ENCODE measurements around the gene PBLD. TPM values are rescaled to one million over a fixed set of nuclear protein-coding genes. Genes with fewer than 3 reads are reported as not detected.
A peak's percentile ranks its signal among the peaks of the same experiment; 100 is the strongest.

PBLD gene
- total RNA-seq, 1 experiment from 2014 or later: 2.4 TPM

DNA sequence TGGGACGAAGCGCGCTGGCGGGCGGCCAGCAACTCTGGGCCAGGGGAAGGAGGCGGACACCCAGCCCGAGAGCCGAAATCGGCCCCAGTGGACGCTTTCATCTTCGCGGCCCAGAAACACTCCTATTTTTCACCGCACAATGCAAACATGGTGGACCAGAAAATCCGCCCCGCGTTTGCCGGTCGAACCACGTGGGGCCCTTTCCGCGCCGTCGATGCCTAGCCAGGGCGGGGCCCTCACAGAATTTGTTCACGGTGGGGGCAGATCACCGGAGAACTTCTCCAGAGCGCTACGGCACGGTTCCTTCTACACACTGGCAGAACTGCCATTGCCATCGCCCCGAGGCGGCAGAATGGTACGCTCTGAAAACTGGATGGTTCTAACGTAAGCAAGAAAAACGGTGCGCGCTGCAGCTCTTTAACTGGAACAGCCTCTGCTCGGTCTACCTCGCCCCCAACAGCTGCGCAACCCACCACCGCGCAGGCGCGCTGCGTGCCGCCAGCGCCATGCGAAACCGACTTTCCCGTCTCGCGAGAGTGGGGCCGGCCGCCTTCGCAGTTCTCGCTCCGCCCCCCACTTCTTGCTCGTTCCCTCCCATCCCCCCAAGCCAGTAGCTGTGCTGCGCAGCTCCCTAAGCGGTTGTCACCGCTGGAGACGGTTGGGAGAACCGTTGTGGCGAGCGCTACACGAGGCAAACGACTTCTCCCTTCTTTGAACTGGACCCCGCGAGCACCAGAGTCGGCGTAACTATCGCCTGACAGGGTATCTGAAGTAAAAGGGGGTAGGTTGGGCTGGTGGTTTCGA is 1.1 kb downstream of the PBLD start, which contains the start of gene HNRNPH3 (continued):
- TF ChIP-seq, protein P1, sequence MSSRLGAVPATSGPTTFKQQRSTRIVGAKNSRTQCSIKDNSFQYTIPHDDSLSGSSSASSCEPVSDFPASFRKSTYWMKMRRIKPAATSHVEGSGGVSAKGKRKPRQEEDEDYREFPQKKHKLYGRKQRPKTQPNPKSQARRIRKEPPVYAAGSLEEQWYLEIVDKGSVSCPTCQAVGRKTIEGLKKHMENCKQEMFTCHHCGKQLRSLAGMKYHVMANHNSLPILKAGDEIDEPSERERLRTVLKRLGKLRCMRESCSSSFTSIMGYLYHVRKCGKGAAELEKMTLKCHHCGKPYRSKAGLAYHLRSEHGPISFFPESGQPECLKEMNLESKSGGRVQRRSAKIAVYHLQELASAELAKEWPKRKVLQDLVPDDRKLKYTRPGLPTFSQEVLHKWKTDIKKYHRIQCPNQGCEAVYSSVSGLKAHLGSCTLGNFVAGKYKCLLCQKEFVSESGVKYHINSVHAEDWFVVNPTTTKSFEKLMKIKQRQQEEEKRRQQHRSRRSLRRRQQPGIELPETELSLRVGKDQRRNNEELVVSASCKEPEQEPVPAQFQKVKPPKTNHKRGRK (CRISPR knock-in tag; IDR thresholded peaks at IDR 0.05; ENCODE audit: borderline replicate concordance): no peak
- TF ChIP-seq TEAD1 (CRISPR knock-in tag; IDR thresholded peaks at IDR 0.05) (peak; percentile 94; the same call in 1 of the 2 replicates), PRRX2 (CRISPR knock-in tag; IDR thresholded peaks at IDR 0.05) (no peak), FOXP1 (CRISPR knock-in tag; IDR thresholded peaks at IDR 0.05; ENCODE audit: borderline replicate concordance) (peak; percentile 83), NR3C1 (CRISPR knock-in tag; conservative IDR thresholded peaks at IDR 0.05; ENCODE audit: low read depth) (no peak), RORB (CRISPR knock-in tag; IDR thresholded peaks at IDR 0.05) (no peak), NFE2L1 (CRISPR knock-in tag; IDR thresholded peaks at IDR 0.05) (peak; percentile 83), ZNF121 (CRISPR knock-in tag; IDR thresholded peaks at IDR 0.05) (peak; percentile 12; the same call in 1 of the 2 replicates), KAT7 (CRISPR knock-in tag; IDR thresholded peaks at IDR 0.05; ENCODE audit: borderline replicate concordance) (no peak), ZBTB21 (CRISPR knock-in tag; IDR thresholded peaks at IDR 0.05; ENCODE audit: borderline replicate concordance) (no peak; the same call in 1 of the 2 replicates), MXD4 (CRISPR knock-in tag; IDR thresholded peaks at IDR 0.05; ENCODE audit: borderline replicate concordance) (no peak), GRHL2 (CRISPR knock-in tag; IDR thresholded peaks at IDR 0.05; ENCODE audit: insufficient replicate concordance, severe bottlenecking) (no peak), ZNF219 (CRISPR knock-in tag; IDR thresholded peaks at IDR 0.05; ENCODE audit: borderline replicate concordance) (no peak), NR2C2 (CRISPR knock-in tag; IDR thresholded peaks at IDR 0.05) (no peak)
- TF ChIP-seq, protein P2, sequence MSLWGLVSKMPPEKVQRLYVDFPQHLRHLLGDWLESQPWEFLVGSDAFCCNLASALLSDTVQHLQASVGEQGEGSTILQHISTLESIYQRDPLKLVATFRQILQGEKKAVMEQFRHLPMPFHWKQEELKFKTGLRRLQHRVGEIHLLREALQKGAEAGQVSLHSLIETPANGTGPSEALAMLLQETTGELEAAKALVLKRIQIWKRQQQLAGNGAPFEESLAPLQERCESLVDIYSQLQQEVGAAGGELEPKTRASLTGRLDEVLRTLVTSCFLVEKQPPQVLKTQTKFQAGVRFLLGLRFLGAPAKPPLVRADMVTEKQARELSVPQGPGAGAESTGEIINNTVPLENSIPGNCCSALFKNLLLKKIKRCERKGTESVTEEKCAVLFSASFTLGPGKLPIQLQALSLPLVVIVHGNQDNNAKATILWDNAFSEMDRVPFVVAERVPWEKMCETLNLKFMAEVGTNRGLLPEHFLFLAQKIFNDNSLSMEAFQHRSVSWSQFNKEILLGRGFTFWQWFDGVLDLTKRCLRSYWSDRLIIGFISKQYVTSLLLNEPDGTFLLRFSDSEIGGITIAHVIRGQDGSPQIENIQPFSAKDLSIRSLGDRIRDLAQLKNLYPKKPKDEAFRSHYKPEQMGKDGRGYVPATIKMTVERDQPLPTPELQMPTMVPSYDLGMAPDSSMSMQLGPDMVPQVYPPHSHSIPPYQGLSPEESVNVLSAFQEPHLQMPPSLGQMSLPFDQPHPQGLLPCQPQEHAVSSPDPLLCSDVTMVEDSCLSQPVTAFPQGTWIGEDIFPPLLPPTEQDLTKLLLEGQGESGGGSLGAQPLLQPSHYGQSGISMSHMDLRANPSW (CRISPR knock-in tag; conservative IDR thresholded peaks at IDR 0.05; ENCODE audit: low read depth): no peak
- TF ChIP-seq, protein P3, sequence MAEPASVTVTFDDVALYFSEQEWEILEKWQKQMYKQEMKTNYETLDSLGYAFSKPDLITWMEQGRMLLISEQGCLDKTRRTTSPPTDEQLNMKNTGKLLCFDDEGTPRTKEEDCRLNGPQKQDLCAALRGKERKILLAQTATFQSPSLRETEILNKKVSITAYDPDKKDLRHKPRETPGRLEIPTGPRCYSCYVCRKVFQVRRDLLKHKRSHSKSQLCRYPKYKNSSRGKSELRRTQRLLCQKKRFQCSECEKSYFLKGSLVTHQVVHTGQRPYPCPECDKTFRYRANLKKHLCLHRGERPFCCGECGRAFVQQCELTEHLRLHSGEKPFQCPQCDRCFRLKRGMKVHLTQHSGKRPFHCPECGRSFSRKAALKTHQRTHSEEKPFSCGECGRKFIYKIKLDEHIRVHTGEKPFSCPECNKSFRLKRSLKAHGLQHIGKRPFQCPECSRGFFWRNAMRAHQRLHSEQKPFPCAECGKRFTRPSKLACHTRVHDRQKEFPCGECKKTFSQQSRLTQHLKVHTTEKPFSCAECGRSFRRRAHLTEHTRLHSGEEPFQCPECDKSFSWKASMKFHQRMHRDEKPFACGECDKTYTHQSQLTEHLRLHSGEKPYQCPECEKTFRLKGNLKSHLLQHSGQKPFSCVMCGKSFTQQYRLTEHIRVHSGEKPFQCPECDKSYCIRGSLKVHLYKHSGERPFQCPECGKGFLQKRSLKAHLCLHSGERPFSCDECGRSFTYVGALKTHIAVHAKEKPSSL (CRISPR knock-in tag; conservative IDR thresholded peaks at IDR 0.05): no peak
- TF ChIP-seq, protein P4, sequence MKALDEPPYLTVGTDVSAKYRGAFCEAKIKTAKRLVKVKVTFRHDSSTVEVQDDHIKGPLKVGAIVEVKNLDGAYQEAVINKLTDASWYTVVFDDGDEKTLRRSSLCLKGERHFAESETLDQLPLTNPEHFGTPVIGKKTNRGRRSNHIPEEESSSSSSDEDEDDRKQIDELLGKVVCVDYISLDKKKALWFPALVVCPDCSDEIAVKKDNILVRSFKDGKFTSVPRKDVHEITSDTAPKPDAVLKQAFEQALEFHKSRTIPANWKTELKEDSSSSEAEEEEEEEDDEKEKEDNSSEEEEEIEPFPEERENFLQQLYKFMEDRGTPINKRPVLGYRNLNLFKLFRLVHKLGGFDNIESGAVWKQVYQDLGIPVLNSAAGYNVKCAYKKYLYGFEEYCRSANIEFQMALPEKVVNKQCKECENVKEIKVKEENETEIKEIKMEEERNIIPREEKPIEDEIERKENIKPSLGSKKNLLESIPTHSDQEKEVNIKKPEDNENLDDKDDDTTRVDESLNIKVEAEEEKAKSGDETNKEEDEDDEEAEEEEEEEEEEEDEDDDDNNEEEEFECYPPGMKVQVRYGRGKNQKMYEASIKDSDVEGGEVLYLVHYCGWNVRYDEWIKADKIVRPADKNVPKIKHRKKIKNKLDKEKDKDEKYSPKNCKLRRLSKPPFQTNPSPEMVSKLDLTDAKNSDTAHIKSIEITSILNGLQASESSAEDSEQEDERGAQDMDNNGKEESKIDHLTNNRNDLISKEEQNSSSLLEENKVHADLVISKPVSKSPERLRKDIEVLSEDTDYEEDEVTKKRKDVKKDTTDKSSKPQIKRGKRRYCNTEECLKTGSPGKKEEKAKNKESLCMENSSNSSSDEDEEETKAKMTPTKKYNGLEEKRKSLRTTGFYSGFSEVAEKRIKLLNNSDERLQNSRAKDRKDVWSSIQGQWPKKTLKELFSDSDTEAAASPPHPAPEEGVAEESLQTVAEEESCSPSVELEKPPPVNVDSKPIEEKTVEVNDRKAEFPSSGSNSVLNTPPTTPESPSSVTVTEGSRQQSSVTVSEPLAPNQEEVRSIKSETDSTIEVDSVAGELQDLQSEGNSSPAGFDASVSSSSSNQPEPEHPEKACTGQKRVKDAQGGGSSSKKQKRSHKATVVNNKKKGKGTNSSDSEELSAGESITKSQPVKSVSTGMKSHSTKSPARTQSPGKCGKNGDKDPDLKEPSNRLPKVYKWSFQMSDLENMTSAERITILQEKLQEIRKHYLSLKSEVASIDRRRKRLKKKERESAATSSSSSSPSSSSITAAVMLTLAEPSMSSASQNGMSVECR (CRISPR knock-in tag; IDR thresholded peaks at IDR 0.05; ENCODE audit: borderline replicate concordance): 0 out of 2 replicates have a peak, but pooled peaks have one; percentile 17
- TF ChIP-seq, protein P5, sequence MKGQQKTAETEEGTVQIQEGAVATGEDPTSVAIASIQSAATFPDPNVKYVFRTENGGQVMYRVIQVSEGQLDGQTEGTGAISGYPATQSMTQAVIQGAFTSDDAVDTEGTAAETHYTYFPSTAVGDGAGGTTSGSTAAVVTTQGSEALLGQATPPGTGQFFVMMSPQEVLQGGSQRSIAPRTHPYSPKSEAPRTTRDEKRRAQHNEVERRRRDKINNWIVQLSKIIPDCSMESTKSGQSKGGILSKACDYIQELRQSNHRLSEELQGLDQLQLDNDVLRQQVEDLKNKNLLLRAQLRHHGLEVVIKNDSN (CRISPR knock-in tag; IDR thresholded peaks at IDR 0.05): peak; percentile 81
- TF ChIP-seq, protein P6, sequence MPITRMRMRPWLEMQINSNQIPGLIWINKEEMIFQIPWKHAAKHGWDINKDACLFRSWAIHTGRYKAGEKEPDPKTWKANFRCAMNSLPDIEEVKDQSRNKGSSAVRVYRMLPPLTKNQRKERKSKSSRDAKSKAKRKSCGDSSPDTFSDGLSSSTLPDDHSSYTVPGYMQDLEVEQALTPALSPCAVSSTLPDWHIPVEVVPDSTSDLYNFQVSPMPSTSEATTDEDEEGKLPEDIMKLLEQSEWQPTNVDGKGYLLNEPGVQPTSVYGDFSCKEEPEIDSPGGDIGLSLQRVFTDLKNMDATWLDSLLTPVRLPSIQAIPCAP (CRISPR knock-in tag; IDR thresholded peaks at IDR 0.05): peak; percentile 91
- TF ChIP-seq, protein P7, sequence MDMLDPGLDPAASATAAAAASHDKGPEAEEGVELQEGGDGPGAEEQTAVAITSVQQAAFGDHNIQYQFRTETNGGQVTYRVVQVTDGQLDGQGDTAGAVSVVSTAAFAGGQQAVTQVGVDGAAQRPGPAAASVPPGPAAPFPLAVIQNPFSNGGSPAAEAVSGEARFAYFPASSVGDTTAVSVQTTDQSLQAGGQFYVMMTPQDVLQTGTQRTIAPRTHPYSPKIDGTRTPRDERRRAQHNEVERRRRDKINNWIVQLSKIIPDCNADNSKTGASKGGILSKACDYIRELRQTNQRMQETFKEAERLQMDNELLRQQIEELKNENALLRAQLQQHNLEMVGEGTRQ (CRISPR knock-in tag; IDR thresholded peaks at IDR 0.05): peak; percentile 83
- TF ChIP-seq, protein P8, sequence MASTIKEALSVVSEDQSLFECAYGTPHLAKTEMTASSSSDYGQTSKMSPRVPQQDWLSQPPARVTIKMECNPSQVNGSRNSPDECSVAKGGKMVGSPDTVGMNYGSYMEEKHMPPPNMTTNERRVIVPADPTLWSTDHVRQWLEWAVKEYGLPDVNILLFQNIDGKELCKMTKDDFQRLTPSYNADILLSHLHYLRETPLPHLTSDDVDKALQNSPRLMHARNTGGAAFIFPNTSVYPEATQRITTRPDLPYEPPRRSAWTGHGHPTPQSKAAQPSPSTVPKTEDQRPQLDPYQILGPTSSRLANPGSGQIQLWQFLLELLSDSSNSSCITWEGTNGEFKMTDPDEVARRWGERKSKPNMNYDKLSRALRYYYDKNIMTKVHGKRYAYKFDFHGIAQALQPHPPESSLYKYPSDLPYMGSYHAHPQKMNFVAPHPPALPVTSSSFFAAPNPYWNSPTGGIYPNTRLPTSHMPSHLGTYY (CRISPR knock-in tag; IDR thresholded peaks at IDR 0.05): no peak

Measured in WTC11 (cell line).